HCT116 (cell line): ENCODE results near the gene ZYX. TPM values are rescaled to one million over a fixed set of nuclear protein-coding genes. Genes with fewer than 3 reads are reported as not detected.

ENCODE experiments used
- ATAC-seq: fragments of 200-7000 bp; cut with Tn5 transposase; 2 replicates; pipeline ENCODE4 v1.9.1; 2020; ENCODE audit warnings: mild to moderate bottlenecking, moderate library complexity
- BruUV-seq: library from RNA; stranded (reverse); fragments of 400-500 nt; replicated peaks from 2 replicates; lab custom pipeline; 2021; lab: Mats Ljungman, UMichigan
- CTCF ChIA-PET: fragments of 300-600 bp; sonication (Branson Sonifier 250); formaldehyde crosslinking; loops from one replicate; lab custom pipeline; 2021; ENCODE audit warnings: antibody characterized with exemption; lab: Charles Lee
- POLR2A ChIA-PET: fragments of 300-600, 350-600 bp; sonication (Branson Sonifier 250); formaldehyde crosslinking; loops from one replicate; lab custom pipeline; 2021; ENCODE audit warnings: antibody characterized with exemption; lab: Charles Lee
- RAD21 ChIA-PET, 2 experiments: fragments of 300-600 bp; sonication (Branson Sonifier 250); formaldehyde crosslinking; loops; one replicate each; lab custom pipeline; 2023; ENCODE audit warnings: low total read pairs in 2 of 2; ENCODE audit not compliant: uncharacterized antibody in 2 of 2, unreplicated experiment in 2 of 2, low non-redundant PET in 1 of 2; lab: Charles Lee
- DNase-seq: peaks from one replicate; pipeline ENCODE4 v3.0.0-alpha.2; 2010; ENCODE audit warnings: low read depth, low spot score
- H2AFZ ChIP-seq: fragments of 200-600 bp; shearing (Covaris generic), sonication (generic); 2 replicates; pipeline ENCODE4 v1.6.1; 2017; ENCODE audit warnings: low read depth, mixed run types, mixed read lengths, antibody characterized with exemption, low read length; ENCODE audit not compliant: poor library complexity, severe bottlenecking
- H3K27ac ChIP-seq: 2 replicates; pipeline ENCODE4 v1.5.1; 2012; ENCODE audit warnings: low read depth, low read length
- H3K27me3 ChIP-seq: fragments of 200-600 bp; sonication (generic); 2 replicates; pipeline ENCODE4 v1.6.1; 2016; ENCODE audit warnings: mixed run types, low read length, mixed read lengths; ENCODE audit not compliant: insufficient read depth
- H3K36me3 ChIP-seq, 2 experiments: fragments of 200-500 bp in 1 of 2; fragments of 200-600 bp in 1 of 2; sonication (Bioruptor generic) in 1 of 2; sonication (generic) in 1 of 2; 2 replicates each; pipeline versions ENCODE4 v1.5.1 to v1.6.1; 2014 to 2016; ENCODE audit warnings: low read length in 2 of 2, inconsistent platforms in 1 of 2, mixed read lengths in 1 of 2, mixed run types in 1 of 2; ENCODE audit not compliant: insufficient read depth in 2 of 2, control insufficient read depth in 1 of 2
- H3K4me1 ChIP-seq, 2 experiments: fragments of 200-600 bp in 1 of 2; sonication (generic) in 1 of 2; 2 replicates each; pipeline versions ENCODE4 v1.5.1 to v1.6.1; 2012 to 2017; ENCODE audit warnings: low read length in 2 of 2, inconsistent platforms in 1 of 2, mild to moderate bottlenecking in 1 of 2, mixed read lengths in 1 of 2, mixed run types in 1 of 2, moderate library complexity in 1 of 2; ENCODE audit not compliant: insufficient read depth in 2 of 2, control insufficient read depth in 1 of 2
- H3K4me2 ChIP-seq: fragments of 200-600 bp; sonication (generic); 2 replicates; pipeline ENCODE4 v1.6.1; 2017; ENCODE audit warnings: mixed run types, low read length, mixed read lengths
- H3K4me3 ChIP-seq, 2 experiments: fragments of 200-600 bp in 1 of 2; sonication (generic) in 1 of 2; replicated peaks in 1 of 2; 2 replicates each; pipeline ENCODE4 v1.5.1; 2011 to 2016; ENCODE audit warnings: low read length in 2 of 2, control low read depth in 1 of 2, low read depth in 1 of 2, mild to moderate bottlenecking in 1 of 2, mixed read lengths in 1 of 2, mixed run types in 1 of 2
- H3K79me2 ChIP-seq: fragments of 200-600 bp; sonication (generic); 2 replicates; pipeline ENCODE4 v1.6.1; 2017; ENCODE audit warnings: mild to moderate bottlenecking, mixed run types, low read length, moderate library complexity, mixed read lengths; ENCODE audit not compliant: insufficient read depth
- H3K9ac ChIP-seq: fragments of 200-600 bp; sonication (generic); 2 replicates; pipeline ENCODE4 v1.6.1; 2016; ENCODE audit warnings: low read length, mixed read lengths
- H3K9me2 ChIP-seq: fragments of 200-600 bp; sonication (generic), shearing (Covaris generic); 2 replicates; pipeline ENCODE4 v1.6.1; 2017; ENCODE audit warnings: mixed run types, mild to moderate bottlenecking, moderate library complexity; ENCODE audit not compliant: insufficient read depth
- H3K9me3 ChIP-seq, 2 experiments: fragments of 200-500 bp in 1 of 2; fragments of 200-600 bp in 1 of 2; sonication (Bioruptor generic) in 1 of 2; sonication (generic) in 1 of 2; 2 replicates each; pipeline ENCODE4 v1.6.1; 2014 to 2017; ENCODE audit warnings: low read length in 2 of 2, mixed read lengths in 2 of 2, inconsistent platforms in 1 of 2, low read depth in 1 of 2, mild to moderate bottlenecking in 1 of 2, mixed run types in 1 of 2, moderate library complexity in 1 of 2; ENCODE audit not compliant: control insufficient read depth in 1 of 2, insufficient read depth in 1 of 2
- H4K20me1 ChIP-seq: fragments of 200-600 bp; sonication (generic), shearing (Covaris generic); 2 replicates; pipeline ENCODE4 v1.6.1; 2017; ENCODE audit warnings: mixed run types, mild to moderate bottlenecking, moderate library complexity; ENCODE audit not compliant: insufficient read depth
- CBX3 ChIP-seq: IDR thresholded peaks from 2 replicates; pipeline ENCODE4 v1.6.1; 2012; ENCODE audit warnings: low read depth
- EZH2 ChIP-seq: fragments of 200-600 bp; sonication (generic); IDR thresholded peaks from 2 replicates; pipeline ENCODE4 v1.6.1; 2017; ENCODE audit warnings: antibody characterized with exemption, mixed run types
- POLR2AphosphoS5 ChIP-seq: IDR thresholded peaks from 2 replicates; pipeline ENCODE4 v1.6.1; 2011; ENCODE audit warnings: mild to moderate bottlenecking, low read depth, low read length, moderate library complexity
- SRF ChIP-seq: IDR thresholded peaks from 2 replicates; pipeline ENCODE4 v1.6.1; 2012; ENCODE audit warnings: low read depth
- TCF7L2 ChIP-seq: IDR thresholded peaks from 2 replicates; pipeline ENCODE4 v1.7.0; 2011; ENCODE audit warnings: borderline replicate concordance, inconsistent platforms; ENCODE audit not compliant: insufficient read depth, insufficient read length; ENCODE audit errors: extremely low read depth
- ZNF274 ChIP-seq: fragments of 200-500 bp; sonication (Bioruptor generic); IDR thresholded peaks from 2 replicates; pipeline ENCODE4 v1.6.1; 2014; ENCODE audit warnings: mild to moderate bottlenecking, low read depth, low read length, inconsistent platforms
- intact Hi-C: fragments of 100-400 bp; cut with micrococcal nuclease; formaldehyde crosslinking; loops from 2 replicates; pipeline ENCODE4 v1.10.0; 2022
- total RNA-seq: library from RNA; stranded (reverse); gene quantifications from one replicate; pipeline ENCODE4 v1.2.1, GENCODE V29; 2021; ENCODE audit not compliant: unreplicated experiment
- TF ChIP-seq, protein P1 (sequence below): IDR thresholded peaks from 2 replicates; pipeline ENCODE4 v1.6.1; 2012
- TF ChIP-seq, protein P2 (sequence below), 3 experiments: fragments of 200-600 bp in 1 of 3; sonication (generic) in 1 of 3; IDR thresholded peaks in 2 of 3; conservative IDR thresholded peaks in 1 of 3; 2 replicates each; pipeline ENCODE4 v1.5.1; 2012 to 2017; ENCODE audit warnings: low read depth in 2 of 3, low read length in 2 of 3, antibody characterized with exemption in 1 of 3, borderline replicate concordance in 1 of 3, control low read depth in 1 of 3, mild to moderate bottlenecking in 1 of 3, mixed read lengths in 1 of 3, mixed run types in 1 of 3, moderate library complexity in 1 of 3; ENCODE audit not compliant: insufficient read depth in 1 of 3
- TF ChIP-seq, protein P3 (sequence below): IDR thresholded peaks from 2 replicates; pipeline ENCODE4 v1.6.1; 2012; ENCODE audit warnings: low read depth

ZYX gene
- total RNA-seq, 1 experiment from 2014 or later = 144 TPM

DNA sequence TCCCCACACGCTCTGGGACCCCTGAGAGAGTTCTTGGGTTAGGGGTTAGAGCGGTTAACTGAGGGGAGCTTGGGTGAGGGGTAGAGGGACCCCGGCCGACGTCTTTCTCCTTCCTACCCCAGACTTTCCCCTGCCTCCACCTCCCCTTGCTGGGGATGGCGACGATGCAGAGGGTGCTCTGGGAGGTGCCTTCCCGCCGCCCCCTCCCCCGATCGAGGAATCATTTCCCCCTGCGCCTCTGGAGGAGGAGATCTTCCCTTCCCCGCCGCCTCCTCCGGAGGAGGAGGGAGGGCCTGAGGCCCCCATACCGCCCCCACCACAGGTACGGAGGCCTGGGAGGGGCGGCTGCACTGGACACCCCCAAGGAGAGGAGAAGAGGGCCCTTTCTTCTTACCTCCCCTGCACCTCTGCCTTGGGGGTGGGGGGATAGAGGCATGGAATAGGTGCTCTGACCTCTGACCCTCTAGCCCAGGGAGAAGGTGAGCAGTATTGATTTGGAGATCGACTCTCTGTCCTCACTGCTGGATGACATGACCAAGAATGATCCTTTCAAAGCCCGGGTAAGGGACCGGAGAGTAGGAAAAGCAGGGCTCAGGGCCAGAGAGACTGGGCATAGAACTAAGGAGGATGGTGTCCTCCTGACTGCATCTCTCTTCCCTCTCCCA lies 1.1 kb downstream of the ZYX start:
- Histone ChIP-seq H3K4me1 (peaks cover 13 to 26% of the 10 kb centered on the region in 2 experiments), H3K9ac (peak overlapping the region; percentile 93), H3K79me2 (peaks cover 70% of the 10 kb centered on the region), H3K4me2 (peak overlapping the region; percentile 98), H3K27me3 (no peaks in the 10 kb centered on the region), H2AFZ (no peak overlapping the region), H3K36me3 (peaks cover 5 to 12% of the 10 kb centered on the region in 2 experiments; a peak in 2 of 4 replicates), H3K9me3 (no peaks in the 10 kb centered on the region), H3K27ac (peak overlapping the region; percentile 96), H4K20me1 (no peaks in the 10 kb centered on the region), H3K9me2 (no peaks in the 10 kb centered on the region), H3K4me3 (peak overlapping the region; percentile 73 to 93)
- ChIA-PET CTCF (no interaction called here), POLR2A (interaction anchor here (1.0 kb wide), 1 partner anchor 14 kb away, joined by 3 read pairs; no protein-coding TSS in a partner anchor), RAD21 (no interaction called here)
- TF ChIP-seq ZNF274 (no peak), EZH2 (no peak), TCF7L2 (no peak), POLR2AphosphoS5 (no peak), SRF (no peak), CBX3 (no peak)
- TF ChIP-seq, protein P1, sequence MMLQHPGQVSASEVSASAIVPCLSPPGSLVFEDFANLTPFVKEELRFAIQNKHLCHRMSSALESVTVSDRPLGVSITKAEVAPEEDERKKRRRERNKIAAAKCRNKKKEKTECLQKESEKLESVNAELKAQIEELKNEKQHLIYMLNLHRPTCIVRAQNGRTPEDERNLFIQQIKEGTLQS = no peak
- TF ChIP-seq, protein P2, sequence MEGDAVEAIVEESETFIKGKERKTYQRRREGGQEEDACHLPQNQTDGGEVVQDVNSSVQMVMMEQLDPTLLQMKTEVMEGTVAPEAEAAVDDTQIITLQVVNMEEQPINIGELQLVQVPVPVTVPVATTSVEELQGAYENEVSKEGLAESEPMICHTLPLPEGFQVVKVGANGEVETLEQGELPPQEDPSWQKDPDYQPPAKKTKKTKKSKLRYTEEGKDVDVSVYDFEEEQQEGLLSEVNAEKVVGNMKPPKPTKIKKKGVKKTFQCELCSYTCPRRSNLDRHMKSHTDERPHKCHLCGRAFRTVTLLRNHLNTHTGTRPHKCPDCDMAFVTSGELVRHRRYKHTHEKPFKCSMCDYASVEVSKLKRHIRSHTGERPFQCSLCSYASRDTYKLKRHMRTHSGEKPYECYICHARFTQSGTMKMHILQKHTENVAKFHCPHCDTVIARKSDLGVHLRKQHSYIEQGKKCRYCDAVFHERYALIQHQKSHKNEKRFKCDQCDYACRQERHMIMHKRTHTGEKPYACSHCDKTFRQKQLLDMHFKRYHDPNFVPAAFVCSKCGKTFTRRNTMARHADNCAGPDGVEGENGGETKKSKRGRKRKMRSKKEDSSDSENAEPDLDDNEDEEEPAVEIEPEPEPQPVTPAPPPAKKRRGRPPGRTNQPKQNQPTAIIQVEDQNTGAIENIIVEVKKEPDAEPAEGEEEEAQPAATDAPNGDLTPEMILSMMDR (IDR thresholded peaks at IDR 0.05 in 2 of 3, conservative IDR thresholded peaks at IDR 0.05 in 1 of 3; ENCODE audit: borderline replicate concordance in 1 of 3, insufficient read depth in 1 of 3, low read depth in 2 of 3, low read length in 2 of 3) = no peak
- TF ChIP-seq, protein P3, sequence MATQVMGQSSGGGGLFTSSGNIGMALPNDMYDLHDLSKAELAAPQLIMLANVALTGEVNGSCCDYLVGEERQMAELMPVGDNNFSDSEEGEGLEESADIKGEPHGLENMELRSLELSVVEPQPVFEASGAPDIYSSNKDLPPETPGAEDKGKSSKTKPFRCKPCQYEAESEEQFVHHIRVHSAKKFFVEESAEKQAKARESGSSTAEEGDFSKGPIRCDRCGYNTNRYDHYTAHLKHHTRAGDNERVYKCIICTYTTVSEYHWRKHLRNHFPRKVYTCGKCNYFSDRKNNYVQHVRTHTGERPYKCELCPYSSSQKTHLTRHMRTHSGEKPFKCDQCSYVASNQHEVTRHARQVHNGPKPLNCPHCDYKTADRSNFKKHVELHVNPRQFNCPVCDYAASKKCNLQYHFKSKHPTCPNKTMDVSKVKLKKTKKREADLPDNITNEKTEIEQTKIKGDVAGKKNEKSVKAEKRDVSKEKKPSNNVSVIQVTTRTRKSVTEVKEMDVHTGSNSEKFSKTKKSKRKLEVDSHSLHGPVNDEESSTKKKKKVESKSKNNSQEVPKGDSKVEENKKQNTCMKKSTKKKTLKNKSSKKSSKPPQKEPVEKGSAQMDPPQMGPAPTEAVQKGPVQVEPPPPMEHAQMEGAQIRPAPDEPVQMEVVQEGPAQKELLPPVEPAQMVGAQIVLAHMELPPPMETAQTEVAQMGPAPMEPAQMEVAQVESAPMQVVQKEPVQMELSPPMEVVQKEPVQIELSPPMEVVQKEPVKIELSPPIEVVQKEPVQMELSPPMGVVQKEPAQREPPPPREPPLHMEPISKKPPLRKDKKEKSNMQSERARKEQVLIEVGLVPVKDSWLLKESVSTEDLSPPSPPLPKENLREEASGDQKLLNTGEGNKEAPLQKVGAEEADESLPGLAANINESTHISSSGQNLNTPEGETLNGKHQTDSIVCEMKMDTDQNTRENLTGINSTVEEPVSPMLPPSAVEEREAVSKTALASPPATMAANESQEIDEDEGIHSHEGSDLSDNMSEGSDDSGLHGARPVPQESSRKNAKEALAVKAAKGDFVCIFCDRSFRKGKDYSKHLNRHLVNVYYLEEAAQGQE = no peak
- no TSS peak for BruUV-seq
- no peak for DNase-seq
- no peak for ATAC-seq
- intact Hi-C loops = no loop called here
